ENCODE measurements around the gene CHIC2.
"Not testable (repeated sequence)": the region's sequence is repeated elsewhere in the genome, so short reads cannot be mapped to it uniquely, and the experiment has no call there.

CHIC2 gene

DNA sequence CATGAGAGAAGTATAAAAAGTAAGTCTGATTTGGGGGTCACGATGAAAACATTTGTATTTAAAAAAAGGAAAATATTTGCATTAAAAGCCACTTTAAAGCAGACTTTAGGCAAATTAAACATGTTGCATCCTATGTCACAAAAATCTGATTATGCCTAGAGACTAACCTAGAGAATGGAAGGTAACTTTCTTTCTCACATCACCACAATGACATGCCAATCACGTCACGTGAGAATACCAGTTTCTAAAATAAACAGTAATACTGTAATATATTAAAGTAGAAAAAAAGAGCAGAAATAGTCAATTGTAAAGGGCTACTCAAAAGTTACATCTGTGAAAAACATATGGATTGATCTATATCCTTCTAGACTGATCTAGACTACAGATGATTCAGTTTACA lies 3.3 kb downstream of the CHIC2 start:
- no peak for DNase-seq (ENCODE audit: low spot score)

DNA sequence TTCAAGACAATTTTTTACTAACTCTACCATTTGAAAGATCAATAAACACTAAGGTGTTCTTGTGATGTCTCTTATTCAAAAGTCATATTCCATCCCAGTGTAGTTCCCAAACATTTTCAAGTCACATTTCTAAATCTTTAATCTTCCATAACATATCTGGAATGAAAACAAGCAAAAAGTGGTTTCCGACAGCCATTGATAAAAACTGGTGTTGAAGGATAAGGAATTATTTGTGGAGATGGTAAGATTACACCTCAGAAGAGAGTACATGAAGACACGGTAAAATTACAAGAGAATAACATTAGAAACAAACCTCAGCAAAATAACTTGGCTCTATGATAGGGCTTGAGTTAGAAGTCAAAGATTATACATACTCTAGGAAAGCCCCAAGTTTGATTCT lies 4.3 kb downstream of the CHIC2 start:
- no peak for DNase-seq (ENCODE audit: low spot score)

DNA sequence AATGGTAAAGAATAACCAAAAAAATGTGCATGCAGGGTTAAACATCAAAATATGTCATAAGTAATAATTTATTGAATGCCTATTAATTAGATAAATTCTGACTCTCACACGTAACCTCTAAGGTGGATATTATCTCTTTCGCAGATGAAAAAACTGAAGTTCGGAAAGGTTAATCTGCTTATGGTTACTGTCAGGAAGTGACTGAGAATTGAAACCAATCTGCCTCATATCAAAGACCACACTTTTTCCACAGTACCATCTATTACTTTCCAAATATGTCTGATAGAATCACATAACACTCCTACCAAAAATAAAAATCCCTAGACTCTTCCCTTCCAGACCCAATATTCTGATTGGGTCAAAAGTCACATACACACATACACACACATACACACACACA lies 6.2 kb downstream of the CHIC2 start:
- DNase-seq (ENCODE audit: low spot score): no peak

DNA sequence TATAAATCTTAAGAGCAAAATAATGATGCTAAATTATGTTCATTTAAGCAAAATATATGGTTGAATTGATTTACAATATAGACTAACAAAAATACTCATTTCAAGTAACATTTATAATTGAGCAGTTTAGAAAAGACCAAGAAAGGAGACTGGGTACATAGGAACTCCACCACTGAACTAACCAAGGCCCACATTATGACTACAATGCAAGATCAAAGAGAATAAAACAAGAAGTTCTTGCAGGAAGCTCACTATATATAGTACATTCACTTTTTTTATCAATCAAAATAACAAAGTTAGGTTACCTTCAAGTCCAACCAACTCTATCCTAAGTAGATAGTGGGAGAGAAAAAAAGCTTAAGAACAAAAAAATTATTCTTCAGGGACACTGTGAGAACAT lies 8.0 kb downstream of the CHIC2 start:
- no peak for DNase-seq (ENCODE audit: low spot score)

DNA sequence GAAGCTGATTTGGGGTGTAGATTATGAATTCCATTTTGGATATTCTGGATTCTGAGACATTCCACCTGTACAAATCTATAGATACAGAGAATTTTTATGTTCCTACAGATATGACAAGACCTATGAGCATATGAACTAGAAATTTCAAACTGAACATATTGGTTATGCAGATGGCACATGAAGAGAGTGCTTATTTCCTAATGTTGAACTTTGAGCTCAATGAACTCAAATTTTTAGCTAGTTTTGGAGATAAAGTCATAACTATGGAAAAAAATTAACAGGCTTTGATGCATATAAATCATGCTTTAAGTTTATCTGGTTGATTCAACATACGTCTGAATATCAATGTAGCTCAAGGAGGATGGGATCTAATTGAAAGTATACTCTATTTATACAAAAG lies 8.9 kb downstream of the CHIC2 start:
- no peak for DNase-seq (ENCODE audit: low spot score)

DNA sequence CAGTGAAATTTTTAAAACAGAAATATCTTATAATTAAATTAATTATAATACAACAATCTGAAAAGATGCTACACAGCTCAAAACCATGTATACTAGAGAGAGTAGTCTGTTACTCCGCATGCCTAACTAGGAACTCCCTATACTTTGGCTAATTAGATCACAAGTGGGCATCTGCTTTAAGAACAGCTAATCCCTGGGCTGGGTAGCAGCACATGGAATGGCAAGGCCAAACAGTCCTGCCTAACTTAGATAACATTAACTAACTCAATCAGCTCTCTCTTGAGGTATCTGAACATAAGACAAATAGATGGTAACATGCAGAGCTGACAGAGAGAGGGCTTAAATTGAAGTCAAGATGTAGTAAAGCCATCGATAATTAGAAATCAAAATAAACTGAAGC lies 9.9 kb downstream of the CHIC2 start:
- no peak for DNase-seq (ENCODE audit: low spot score)

DNA sequence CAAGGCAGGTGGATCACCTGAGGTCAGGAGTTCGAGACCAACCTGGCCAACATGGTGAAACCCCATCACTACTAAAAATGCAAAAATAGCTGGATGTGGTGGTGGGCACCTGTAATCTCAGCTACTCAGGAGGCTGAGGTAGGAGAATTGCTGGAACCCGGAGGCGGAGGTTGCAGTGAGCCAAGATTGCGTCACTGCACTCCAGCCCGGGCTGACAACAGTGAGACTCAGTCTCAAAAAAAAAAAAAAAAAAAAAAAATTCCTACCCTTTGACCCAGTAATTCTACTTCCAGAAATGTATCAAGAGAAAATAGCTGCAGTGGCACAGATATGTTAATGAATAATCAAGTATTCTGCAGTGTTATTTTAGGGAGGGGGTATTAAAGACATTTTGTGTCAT lies 11.1 kb downstream of the CHIC2 start:
- not testable (repeated sequence) for DNase-seq (ENCODE audit: low spot score)

DNA sequence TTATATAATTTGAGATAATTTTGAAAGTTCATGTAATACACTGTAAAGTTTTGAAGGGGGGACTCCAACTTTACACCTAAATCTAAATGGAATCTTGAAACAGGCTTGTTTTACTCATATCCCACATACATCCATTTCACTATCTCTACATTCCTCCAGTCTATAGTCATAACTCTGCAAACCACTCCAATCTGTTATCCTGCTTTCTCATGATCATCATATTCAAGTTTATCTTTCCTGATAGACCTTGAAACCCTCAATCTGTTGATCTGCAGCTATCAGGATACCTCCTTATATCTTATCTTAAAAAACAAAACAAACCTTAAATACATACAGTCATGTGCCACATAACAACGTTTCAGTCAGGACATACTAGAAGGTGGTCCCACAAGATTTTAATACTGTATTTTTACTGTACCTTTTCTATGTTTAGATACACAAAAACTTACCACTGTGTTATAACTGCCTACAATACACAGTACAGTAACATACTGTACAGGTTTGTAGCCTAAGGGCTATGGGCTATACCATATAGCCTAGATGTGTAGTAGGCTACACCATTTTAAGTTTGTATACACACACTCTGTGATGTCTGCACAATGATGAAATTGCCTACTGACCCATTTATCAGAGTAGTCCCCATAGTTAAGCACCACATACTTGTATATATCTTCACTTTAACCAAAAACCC lies 14.0 kb downstream of the CHIC2 start:
- DNase-seq (ENCODE audit: low spot score): no peak

DNA sequence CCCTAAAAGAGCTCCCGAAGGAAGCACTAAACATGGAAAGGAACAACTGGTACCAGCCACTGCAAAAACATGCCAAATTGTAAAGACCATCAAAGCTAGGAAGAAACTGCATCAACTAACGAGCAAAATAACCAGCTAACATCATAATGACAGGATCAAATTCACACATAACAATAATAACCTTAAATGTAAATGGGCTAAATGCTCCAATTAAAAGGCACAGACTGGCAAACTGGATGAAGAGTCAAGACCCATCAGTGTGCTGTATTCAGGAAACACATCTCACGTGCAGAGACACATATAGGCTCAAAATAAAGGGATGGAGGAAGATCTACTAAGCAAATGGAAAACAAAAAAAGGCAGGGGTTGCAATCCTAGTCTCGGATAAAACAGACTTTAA lies 20.8 kb downstream of the CHIC2 start:
- not testable (repeated sequence) for DNase-seq (ENCODE audit: low spot score)

DNA sequence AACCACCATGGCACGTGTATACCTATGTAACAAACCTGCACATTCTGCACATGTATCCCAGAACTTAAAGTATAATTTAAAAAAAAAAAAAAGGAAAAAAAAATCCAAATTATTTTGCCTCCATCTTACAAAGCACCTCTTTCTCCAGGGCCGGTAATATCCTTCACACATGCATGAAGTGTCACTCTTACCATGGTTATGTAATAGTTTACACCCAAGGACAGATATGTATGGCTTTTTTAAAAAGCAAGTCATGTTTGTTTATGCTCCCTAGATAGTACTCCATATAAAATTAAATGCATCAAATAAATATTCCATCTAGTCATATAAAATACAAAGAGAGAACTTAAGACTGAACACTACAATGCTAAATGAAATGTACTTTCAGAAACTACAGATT lies 22.5 kb downstream of the CHIC2 start:
- no peak for DNase-seq (ENCODE audit: low spot score)

DNA sequence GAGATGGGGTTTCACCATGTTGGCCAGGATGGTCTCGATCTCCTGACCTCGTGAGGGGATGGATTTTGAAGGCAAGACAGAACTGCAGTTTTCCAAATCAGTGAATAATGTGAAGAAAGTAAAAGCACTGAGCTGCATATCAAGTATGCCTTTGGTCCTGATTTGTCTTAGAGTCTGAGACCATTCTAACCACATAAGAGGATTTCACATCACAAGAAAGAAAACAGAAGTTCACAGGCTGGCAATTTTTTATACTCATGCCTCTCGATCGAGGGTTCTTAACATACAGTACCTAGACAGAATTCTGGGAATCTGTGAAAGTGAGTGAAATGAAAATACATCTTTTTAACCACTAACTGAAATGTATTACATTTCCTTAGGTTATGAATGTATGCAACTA lies 23.3 kb downstream of the CHIC2 start:
- no peak for DNase-seq (ENCODE audit: low spot score)

DNA sequence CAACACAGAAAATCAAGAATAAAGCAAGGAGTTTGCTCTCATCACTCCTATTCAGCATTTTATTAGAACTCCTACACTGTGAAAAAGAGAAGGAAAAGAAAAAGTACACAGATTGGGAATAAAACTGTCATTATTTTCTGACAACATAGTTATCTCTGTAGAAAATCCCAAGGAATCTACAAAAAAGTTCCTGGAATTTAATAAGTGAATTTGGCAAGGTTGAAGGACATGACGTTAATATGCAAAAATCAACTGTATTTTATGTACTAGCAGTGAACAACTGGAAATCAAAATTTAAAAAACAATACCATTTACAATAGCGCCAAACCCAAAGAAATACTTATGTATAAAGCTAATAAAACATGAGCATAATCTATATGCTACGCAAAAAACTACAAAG lies 26.3 kb downstream of the CHIC2 start:
- DNase-seq (ENCODE audit: low spot score): no peak

DNA sequence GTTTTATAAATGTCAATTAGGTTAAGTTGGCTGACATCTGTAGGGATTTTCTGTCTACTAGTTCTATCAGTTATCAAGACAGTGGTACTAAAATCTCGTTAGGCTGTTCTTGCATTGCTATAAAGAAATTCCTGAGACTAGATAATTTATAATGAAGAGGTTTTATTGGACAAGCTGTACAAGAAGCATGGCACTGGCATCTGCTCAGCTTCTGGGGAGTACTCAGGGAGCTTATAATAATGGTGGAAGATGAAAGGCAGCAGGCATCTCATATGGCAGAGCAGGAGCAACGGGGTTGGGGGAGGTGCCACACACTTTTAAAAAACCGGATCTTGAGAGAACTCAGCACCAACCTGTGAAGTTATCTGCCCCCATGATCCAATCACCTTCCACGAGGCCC lies 28.2 kb downstream of the CHIC2 start:
- no peak for DNase-seq (ENCODE audit: low spot score)

DNA sequence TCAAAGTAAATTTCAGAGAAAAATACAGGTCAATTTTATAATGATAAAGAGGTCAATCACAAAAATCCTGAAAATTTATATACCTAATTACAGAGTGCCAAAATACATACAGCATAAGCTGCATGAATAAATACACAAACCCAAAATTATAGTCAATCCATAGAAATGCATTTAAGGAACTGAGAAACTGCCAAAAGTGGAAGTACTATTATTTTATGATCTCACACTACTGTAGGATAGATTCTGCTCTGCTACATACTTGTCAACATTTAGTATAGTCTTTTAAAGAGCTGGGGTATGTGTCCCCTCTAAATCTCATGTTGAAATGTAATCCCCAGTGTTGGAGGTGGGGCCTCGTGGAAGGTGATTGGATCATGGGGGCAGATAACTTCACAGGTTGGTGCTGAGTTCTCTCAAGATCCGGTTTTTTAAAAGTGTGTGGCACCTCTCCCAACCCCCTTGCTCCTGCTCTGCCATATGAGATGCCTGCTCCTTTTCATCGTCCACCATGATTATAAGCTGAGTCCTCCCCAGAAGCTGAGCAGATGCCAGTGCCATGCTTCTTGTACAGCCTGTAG lies 31.8 kb downstream of the CHIC2 start:
- DNase-seq (ENCODE audit: low spot score): no peak

DNA sequence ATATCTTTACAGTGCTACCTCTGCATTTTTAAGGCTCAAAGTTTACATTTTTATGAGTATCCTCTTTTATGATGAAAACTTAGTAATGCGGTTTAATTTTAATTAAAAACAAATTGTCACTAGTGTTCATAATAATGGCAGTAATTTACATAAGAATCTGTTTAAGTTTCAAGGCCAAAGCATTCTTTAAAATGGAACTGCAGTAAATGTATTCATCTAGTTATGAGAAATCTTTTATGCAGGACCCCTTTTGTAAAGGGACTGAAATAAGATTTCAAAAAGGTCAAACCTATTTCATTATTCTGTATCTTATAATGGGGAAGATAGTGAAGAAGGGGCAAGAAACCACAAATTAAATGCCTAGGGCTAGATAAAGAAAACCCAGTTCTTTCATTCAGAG lies 37.1 kb downstream of the CHIC2 start:
- no peak for DNase-seq (ENCODE audit: low spot score)

DNA sequence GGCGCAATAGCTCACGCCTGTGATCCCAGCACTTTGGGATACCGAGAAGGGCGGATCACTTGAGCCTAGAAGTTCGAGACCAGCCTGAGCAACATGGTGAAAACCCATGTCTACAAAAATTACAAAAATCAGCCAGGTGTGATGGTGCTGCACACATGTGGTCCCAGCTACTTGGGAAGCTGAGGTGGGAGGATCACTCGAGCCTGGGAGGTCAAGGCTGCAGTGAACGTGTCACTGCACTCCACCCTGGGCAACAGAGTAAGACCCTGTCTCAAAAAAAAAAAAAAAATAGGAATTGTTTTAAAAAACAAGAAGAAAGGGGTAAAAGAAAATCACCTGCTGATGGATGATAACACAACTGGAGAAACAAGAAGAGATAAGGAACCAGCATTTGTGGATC lies 38.8 kb downstream of the CHIC2 start:
- no peak for DNase-seq (ENCODE audit: low spot score)

DNA sequence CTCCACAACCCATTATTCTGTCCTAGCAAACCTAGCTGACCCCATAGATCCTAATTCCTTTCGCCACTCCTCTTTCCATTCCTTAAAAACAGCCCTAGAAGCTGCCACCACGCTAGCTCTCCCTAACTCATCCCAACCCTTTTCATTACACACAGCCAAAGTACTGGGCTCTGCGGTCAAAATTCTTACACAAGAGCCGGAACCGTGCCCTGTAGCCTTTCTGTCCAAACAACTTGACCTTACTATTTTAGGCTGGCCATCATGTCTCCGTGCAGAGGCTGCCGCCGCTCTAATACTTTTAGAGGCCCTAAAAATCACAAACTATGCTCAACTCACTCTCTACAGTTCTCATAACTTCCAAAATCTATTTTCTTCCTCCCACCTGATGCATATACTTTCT lies 41.4 kb downstream of the CHIC2 start:
- not testable (repeated sequence) for DNase-seq (ENCODE audit: low spot score)

DNA sequence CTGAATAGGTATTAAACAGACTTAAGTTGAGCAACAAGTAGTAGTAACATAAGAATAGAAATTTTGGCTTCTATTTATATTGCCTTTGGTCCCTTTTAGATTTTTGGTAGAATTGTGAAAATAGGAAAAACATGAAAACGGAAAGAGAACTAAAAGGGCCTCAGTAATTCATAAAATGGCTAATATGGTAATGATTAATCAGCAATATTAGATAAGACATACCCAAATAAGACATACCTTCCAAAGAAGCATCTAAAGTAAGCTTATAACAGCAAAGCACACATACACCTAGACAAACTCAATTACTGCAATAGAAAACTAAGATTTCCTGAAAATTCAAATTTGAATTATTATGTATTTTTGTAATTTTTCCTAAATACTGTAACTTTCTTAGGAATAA lies 46.4 kb downstream of the CHIC2 start:
- DNase-seq (ENCODE audit: low spot score): no peak

DNA sequence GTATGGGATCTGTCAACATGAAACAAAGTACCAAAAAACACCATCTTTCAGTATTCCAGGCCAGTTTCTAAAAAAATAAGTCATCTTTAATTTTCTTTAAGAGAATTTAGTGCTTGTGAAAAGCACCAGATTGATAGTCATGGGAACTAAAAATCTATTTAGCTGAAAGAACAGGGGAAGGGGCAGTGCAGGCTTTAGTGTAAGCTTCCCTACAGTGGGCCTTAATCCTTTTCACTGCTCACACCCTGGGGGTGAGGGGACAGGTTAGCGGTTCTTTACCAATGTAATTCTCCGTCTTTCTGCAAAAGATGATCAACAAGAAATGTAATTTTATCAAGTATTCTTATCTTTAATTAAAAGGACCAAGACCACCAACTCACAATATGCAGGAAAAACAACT lies 47.1 kb downstream of the CHIC2 start:
- DNase-seq (ENCODE audit: low spot score): no peak

DNA sequence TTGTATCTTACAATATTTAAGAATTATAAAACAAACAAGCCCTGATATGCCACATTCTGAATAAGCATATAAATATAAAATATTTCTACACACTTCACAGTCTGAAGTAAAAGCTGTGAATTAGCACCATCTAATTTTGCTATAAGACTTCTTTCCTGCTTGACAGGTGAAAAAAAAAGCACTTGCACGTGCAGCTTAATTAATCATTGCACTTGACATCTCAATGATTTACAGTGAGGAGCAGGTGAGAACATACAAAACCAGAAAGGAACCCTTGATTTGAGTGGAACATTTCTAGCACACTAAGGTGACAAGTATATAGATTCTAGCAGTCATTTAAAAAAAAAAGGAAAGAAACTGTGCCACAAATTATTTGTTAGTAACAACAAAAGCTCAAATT lies 47.9 kb downstream of the CHIC2 start:
- DNase-seq (ENCODE audit: low spot score): no peak

DNA sequence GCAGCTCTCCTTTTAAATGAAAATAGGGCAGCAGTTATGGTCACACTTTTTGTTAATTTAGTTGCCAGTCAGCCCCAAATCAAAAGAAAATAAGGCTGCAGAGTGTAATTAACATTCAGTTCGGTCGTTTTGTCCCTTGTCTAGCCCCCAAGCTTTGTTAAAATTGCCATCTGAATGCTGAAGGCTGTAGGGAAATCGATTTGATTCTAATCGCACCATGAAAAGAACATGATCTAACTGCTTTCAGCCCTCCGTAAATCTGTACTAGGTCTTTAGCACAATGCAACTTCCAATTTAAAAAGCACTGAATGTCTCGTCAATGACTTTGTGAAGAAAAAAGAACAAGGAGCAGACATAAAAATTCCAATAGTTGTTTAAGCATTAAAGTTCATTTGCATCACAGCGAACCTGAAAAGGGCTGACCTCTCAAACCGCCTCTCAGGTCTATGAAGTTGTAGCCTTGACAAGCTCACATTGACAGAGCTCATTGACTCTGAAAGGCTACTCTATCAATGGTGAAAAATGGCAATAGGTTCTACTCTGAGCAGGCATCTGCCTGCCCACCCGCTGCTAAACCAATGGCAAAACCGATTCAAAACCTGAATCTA lies 48.9 kb downstream of the CHIC2 start:
- no peak for DNase-seq (ENCODE audit: low spot score)

DNA sequence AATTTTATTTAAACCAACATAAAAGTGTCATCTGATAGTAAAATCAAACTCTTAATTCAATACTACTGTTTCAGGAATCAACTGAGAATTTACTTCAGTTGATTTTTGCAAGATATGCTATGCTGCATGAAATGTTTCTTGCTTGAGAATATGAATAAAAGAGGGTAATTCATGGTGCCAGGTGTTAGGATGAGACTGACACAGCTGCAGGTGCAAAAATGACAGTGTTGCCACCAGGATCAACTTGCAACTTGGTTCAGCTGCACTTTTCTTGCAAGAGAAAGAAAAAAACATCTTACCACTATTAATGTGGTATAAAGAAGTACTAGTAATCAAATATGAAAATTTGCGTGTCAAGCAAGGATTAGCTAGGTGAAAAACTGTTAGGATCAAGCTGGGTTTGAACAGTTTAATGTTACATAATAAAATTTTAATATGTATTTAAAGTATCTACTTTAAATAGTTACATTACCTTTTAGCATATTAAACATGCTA lies 49.7 kb downstream of the CHIC2 start:
- DNase-seq (ENCODE audit: low spot score): no peak

DNA sequence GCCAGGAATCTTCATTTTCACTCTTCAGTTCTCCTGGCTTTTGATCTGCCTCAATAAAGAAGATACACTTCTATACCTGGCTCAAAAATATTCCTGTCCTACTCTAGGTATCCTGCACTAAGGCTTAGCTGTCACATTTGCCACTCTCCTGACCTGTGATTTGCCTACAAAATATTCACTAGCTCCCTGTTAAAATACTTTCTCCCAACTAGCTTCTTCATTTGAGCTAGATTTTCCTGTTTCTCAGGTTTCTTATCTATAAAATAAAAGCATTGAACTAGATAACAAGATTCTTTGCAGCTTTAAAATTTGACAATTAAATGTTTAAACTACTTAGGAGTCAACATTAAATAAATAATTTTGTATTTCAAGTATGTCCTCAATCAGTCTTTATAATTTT lies 53.2 kb downstream of the CHIC2 start:
- no peak for DNase-seq (ENCODE audit: low spot score)

DNA sequence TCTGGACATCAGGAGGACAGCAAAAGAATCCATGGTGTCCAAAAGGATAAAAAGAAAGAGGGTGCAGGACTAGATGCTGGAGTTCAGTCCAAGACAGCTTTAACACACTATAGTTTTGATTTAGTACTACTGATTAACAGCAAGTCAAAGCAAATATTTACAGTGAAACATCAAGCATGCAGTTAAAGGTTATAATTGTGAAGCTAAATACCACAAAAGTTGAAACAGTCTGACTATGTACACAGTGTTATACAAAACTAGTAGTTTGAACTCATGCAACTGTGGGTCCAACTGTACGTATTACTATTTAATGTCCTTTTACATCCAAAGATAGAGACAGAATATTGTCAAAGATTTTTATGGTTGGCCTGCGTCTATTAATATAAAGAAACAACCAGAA lies 57.6 kb downstream of the CHIC2 start:
- no peak for DNase-seq (ENCODE audit: low spot score)

All from germinal center (tissue), 1 donor.